ENCODE measurements around the gene FOLR1. TPM values are rescaled to one million over a fixed set of nuclear protein-coding genes. Genes with fewer than 3 reads are reported as not detected.

FOLR1 gene
- total and polyA plus RNA-seq, 9 of the 15 experiments (the other 6 are each of a cell fraction or from before 2014, with no cell fraction given) = 0.22 to 2.3 (median 1.0) TPM

GRCh38 chr11:72155751-72156150, 36.2 kb upstream of the FOLR1 start (continued):
- peak; percentile 71; the same call in 1 of the 2 replicates for TF ChIP-seq TSHZ1 (CRISPR knock-in tag; IDR thresholded peaks at IDR 0.05)
- peak; percentile 41; the same call in 1 of the 2 replicates for TF ChIP-seq ETV1 (tag; conservative IDR thresholded peaks at IDR 0.05; ENCODE audit: low read depth)
- peak; percentile 43; the same call in 1 of the 2 replicates for TF ChIP-seq CXXC5 (CRISPR knock-in tag; IDR thresholded peaks at IDR 0.05)
- no peak for TF ChIP-seq NFYB (IDR thresholded peaks at IDR 0.05; ENCODE audit: extremely low read depth, insufficient read length)
- 0 out of 2 replicates have a peak, but pooled peaks have one; percentile 28 for TF ChIP-seq CREB3 (tag; conservative IDR thresholded peaks at IDR 0.05; ENCODE audit: low read depth)
- TF ChIP-seq PYGO2 (tag; IDR thresholded peaks at IDR 0.05) = peak; percentile 64; the same call in 1 of the 2 replicates
- TF ChIP-seq PRMT5 (CRISPR knock-in tag; IDR thresholded peaks at IDR 0.05) = no peak
- TF ChIP-seq PTRF (tag; IDR thresholded peaks at IDR 0.05) = 0 out of 2 replicates have a peak, but pooled peaks have one; percentile 54
- TF ChIP-seq ZNF41 (CRISPR knock-in tag; conservative IDR thresholded peaks at IDR 0.05) = 0 out of 2 replicates have a peak, but pooled peaks have one; percentile 28
- TF ChIP-seq GTF2A2 (tag; IDR thresholded peaks at IDR 0.05) = peak; percentile 41; the same call in 1 of the 2 replicates
- no peak for TF ChIP-seq GABPB1 (CRISPR knock-in tag; IDR thresholded peaks at IDR 0.05)
- TF ChIP-seq PTTG1 (tag; IDR thresholded peaks at IDR 0.05; ENCODE audit: low read depth) = peak; percentile 56; the same call in 1 of the 2 replicates
- TF ChIP-seq NR2C1 (IDR thresholded peaks at IDR 0.05) = no peak
- TF ChIP-seq NR2C1 (tag; IDR thresholded peaks at IDR 0.05) = peak; percentile 59
- 0 out of 2 replicates have a peak, but pooled peaks have one; percentile 41 for TF ChIP-seq MEF2D (tag; conservative IDR thresholded peaks at IDR 0.05; ENCODE audit: low read depth)
- TF ChIP-seq ZNF740 (CRISPR knock-in tag; IDR thresholded peaks at IDR 0.05) = no peak
- peak in 1 of 2 experiments; percentile 77; a peak in 2 of 4 replicates for TF ChIP-seq ZNF740 (tag; IDR thresholded peaks at IDR 0.05)
- TF ChIP-seq ZNF449 (CRISPR knock-in tag; IDR thresholded peaks at IDR 0.05) = peak; percentile 69; the same call in 1 of the 2 replicates
- peak; percentile 76; the same call in 1 of the 2 replicates for TF ChIP-seq DMBX1 (CRISPR knock-in tag; IDR thresholded peaks at IDR 0.05; ENCODE audit: borderline replicate concordance)
- no peak for TF ChIP-seq SREBF1 (IDR thresholded peaks at IDR 0.05; ENCODE audit: borderline replicate concordance, low read depth, low read length)
- TF ChIP-seq KAT8 (IDR thresholded peaks at IDR 0.05; ENCODE audit: low read depth) = no peak
- TF ChIP-seq POLR3A (IDR thresholded peaks at IDR 0.05; ENCODE audit: borderline replicate concordance, extremely low read depth, insufficient read depth, insufficient read length) = no peak

Data from K562 (cell line).